ENCODE measurements around the gene IFIT1B.
"Not testable (repeated sequence)": the region's sequence is repeated elsewhere in the genome, so short reads cannot be mapped to it uniquely, and the experiment has no call there.

The IFIT1B gene, protein sequence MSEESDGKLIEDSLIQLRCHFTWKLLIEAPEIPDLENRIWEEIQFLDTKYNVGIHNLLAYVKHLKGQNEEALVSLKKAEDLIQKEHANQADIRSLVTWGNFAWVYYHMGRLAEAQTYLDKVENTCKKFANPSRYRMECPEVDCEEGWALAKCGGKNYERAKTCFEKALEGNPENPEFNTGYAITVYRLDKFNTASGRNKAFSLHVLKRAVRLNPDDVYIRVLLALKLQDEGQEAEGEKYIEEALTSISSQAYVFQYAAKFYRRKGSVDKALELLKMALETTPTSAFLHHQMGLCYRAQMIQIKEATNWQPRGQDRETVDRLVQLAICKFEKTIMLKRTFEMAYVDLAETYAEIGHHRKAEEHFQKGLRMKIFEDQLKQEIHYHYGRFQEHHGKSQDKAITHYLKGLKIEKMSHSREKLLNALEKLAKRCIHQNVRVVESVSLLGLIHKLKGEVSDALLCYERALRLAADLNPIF

DNA sequence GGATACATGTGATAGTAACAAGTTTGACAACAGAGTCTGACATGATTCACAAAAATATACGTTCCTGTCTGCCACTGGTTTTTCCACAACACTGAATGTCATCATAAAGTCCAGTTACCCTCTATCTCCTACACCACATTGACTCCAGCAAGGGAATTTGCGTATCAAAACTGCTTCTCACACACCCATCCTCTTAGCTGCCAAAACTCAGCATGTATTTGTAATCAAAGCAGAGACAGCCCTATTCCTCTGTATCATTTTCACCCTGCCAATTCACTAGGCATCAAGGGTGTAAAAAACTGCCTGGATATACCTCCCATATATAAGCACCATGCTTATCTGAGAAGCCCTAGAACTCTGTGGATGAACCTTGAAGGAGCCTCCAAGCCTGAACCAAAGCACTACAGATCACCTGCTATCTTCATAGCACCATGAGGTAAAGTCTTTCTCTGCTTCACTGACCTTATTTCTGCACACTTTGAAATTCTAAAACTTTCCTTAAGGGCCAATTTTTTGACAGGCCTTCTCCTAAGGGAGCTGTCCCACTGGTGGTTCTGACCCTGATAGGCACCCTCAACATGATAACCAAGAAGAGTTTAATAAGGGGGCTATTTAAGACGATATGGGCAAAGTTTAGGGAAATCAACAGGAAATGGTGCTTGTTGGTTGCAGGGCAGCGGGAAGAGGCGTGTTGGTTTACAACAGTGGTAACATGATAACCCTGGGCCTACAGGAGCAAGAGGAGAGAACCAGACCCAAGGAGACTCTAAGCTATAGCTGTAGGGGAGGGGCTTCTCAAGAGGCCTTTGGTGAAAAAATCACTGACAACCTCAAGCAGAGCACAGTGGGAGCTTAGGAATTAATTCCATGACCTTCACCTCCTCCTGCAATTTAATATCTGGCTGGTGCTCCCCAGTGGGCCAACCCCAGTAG is at the start of gene IFIT1B:
Gene IFIT1B (plus strand): TSS at position 352 of the 933 bp plus-strand sequence. CDS start 80 bp downstream, at position 432.
- no peak for DNase-seq

DNA sequence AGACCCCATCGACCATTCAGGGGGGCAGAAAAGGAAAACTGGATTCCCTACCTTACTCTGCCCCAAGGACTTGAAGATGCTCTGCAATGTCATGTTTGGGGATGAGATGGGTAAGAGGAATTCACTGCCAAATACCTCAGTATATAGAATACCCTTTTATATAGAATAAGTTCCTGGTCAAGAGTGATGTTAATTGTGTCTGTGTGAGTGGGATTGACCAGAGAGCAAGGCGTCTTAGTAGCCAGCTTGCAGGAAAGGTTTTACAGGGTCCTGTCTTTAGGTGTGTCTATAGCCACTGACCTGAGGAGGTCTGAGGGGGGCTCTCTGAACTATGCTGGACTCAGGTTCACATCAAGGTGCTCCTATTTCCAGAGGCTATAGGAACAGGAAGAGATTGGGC is 48.7 kb upstream of the IFIT1B start:
- DNase-seq = no peak

DNA sequence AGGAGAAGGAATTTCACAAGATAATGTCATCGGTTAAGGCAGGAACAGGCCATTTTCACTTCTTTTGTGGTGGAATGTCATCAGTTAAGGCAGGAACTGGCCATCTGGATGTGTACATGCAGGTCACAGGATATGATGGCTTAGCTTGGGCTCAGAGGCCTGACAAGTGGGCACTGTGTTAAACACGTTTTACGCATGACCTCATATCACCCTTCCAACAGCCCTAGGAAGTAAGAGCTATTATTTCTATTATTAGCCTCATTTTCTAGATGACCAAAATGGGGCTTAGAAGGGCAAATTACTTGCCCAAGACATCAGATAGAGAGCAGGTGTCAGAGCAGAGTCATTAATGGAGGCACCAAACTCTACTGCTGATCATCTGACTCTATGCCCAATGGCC is 47.8 kb upstream of the IFIT1B start:
- not testable (repeated sequence) for DNase-seq

DNA sequence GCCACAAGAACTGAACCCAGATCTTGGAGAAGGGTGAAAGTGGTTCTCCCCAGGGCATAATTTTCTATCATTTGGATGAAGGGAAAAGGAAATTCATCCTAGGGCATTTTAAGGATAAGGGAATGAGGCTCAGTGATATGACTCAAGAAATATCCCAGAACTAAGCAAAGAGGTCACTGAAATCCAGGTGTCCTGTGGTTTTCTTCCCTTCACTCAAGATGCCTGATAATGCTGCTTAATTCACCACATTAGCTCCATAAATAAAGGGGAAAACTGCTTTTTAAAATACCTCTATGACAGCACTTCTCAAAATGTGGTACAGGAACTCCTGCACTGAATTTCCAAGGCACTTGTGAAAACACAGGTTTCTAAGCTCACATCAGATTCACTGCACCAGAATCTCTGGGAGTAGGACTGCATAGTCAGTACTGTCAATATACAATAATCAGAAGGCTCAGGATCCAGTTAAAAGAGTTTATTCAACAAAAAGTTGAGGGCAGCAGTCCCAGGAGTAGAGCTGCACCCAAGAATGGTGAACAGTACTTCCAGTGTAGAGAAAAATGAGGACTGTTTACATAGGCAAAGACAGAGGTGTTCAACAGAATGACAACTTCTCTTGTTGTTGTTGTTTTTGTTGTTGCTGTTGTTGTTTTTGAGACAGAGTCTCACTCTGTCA is 47.2 kb upstream of the IFIT1B start:
- DNase-seq = no peak

DNA sequence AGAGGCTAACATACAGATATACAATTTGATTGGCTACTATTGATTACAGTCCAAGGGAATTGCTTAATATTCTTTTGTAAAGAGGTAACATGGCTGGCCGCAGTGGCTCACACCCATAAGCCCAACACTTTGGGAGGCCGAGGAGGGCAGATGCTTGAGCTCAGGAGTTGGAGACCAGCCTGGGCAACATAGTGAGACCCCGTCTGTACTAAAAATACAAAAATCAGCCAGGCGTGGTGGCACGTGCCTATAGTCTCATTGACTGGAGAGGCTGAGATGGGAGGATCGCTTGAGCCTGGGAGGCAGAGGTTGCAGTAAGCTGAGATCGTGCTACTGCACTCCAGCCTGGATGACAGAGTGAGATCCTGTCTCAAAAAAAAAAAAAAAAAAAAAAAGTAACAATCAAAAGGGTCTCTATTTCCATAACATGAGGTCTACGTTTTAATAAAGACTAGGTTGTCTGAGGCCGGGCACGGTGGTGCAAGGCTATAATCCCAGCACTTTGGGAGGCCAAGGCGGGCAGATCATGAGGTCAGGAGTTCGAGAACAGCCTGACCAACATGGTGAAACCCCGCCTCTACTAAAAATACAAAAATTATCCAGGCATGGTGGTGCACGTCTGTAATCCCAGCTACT is 46.3 kb upstream of the IFIT1B start:
- not testable (repeated sequence) for DNase-seq

DNA sequence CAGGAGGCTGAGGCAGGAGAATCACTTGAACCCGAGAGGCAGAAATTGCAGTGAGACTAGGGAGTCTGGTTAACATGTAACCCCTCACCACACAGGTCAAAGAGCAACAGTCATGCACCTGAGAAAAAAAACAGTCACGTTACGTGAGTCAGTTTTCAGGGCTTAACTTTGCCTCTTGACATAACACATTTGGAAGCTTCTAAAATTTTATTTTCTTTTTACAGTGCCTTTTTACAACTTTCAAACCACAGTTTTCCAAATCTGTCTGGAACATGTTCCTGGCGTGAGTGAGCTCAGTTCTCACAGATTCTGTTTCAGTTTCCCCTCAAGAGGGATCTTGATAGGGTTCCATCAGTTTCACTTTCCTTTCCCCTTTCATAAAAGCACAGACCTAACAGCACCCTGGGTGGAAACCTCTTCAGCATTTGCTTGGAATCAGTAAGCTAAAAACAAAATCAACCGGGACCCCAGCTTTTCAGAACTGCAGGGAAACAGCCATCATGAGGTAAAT is 45.7 kb upstream of the IFIT1B start:
- DNase-seq = no peak

DNA sequence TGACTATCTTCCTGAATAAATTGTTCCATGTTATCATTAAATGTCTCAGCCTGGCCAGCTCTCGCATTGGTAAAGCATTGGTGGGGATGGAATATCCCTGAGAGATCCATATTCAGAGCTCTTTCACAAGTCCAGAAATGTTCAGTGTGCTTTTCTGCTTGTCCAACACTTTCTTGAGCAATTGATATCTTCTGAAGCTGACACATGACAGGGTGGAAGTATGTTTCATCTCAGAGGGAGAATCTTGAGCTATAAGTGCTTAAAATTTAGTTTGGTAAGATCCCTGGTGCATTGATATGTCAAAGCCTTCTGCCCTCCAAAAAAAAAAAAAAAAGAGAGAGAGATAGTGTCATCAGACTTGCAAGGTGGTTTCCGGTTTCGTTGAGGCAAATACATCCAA is 42.6 kb upstream of the IFIT1B start:
- no peak for DNase-seq

DNA sequence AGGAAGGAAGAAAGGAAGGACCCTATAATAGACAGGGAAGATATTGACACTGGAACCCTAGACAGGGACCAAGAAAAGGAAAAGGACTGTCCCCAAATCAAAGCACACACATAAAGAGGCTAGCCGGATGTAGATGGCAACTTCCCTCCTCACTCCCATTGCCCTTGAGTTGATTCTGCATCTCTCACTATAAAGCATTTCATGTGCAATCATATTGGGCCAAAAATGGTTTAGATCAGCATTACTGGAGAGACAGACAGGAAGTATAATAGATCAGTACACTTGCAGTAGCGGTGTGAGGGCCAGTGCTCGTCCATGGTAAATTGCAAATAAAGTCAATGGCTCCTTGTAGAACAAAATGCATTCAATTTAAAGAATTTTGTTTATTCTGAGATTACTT is 41.6 kb upstream of the IFIT1B start:
- no peak for DNase-seq

DNA sequence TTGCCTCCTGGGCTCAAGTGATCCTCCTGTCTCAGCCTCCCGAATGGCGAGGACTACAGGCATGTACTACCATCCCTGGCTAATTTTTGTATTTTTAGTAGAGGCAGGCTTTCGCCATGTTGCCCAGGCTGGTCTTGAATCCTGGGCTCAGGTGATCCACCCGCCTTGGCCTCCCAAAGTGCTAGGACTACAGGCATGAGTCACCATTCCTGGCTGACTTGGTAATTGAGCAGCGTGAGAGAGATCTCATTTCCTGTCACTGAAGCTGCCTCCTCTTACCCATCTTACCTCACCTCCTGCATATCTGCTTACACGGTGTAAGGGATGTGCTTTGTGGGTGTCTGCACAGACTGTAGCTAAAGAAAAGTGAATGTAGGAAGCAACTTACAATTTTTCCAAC is 40.4 kb upstream of the IFIT1B start:
- no peak for DNase-seq

DNA sequence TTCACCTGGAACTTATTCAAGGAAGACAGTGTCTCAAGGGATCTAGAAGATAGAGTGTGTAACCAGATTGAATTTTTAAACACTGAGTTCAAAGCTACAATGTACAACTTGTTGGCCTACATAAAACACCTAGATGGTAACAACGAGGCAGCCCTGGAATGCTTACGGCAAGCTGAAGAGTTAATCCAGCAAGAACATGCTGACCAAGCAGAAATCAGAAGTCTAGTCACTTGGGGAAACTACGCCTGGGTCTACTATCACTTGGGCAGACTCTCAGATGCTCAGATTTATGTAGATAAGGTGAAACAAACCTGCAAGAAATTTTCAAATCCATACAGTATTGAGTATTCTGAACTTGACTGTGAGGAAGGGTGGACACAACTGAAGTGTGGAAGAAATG is 39.1 kb upstream of the IFIT1B start:
- no peak for DNase-seq

DNA sequence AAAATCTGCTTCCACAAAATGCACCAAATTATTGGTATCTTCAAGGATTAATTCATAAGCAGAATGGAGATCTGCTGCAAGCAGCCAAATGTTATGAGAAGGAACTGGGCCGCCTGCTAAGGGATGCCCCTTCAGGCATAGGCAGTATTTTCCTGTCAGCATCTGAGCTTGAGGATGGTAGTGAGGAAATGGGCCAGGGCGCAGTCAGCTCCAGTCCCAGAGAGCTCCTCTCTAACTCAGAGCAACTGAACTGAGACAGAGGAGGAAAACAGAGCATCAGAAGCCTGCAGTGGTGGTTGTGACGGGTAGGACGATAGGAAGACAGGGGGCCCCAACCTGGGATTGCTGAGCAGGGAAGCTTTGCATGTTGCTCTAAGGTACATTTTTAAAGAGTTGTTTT is 38.0 kb upstream of the IFIT1B start:
- no peak for DNase-seq

DNA sequence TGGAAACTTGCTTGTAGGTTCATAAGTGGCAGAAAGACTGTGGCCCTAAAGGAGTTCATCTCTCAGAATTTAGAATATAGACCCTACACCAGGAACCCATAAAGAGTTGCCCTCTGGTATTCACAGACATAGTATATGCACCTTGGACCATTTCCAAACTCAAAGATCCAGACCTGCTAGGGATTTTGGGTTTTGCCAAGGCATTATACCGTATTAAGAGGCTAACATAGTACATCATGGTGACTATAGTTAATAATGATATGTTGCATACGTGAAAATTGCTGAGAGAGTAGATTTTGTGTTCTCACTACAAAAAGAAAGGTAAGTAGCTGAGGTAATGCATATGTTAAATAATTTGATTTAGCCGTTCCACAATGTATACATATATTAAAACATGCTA is 36.2 kb upstream of the IFIT1B start:
- no peak for DNase-seq

DNA sequence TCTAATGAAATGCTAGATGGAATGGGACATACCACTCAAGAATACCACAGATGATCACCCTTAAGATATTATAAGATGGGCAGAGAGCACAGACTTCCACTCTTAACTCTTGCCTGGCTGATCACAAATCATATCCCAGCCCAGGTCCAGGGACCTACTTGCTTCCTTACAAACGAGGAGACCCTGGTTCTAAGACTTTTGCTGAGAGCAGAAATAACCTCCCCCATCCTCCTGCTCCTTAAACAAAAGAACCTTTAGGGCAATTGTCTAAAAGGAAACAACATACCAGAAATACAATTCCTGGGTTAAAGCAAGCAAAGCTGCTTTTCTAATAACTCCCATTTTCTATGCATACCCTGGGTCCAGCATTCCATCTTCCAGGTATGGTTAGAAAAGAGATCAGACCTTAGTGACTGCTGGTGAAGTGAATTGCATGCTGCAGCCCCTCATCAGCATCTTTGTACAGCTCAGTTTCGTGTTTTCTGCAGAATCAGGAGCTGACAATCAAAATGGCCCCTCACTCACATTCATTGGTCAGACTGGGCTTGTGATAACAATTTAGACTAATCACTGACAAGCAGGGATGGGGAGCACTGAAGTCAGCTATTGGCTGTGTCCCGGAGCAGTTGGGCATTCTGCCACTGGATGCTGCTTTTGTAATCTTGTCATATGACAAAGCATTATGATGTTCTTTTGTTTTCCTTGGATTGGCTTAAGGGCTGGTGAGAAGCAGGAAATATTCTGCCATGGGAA is 35.5 kb upstream of the IFIT1B start:
- DNase-seq = no peak

DNA sequence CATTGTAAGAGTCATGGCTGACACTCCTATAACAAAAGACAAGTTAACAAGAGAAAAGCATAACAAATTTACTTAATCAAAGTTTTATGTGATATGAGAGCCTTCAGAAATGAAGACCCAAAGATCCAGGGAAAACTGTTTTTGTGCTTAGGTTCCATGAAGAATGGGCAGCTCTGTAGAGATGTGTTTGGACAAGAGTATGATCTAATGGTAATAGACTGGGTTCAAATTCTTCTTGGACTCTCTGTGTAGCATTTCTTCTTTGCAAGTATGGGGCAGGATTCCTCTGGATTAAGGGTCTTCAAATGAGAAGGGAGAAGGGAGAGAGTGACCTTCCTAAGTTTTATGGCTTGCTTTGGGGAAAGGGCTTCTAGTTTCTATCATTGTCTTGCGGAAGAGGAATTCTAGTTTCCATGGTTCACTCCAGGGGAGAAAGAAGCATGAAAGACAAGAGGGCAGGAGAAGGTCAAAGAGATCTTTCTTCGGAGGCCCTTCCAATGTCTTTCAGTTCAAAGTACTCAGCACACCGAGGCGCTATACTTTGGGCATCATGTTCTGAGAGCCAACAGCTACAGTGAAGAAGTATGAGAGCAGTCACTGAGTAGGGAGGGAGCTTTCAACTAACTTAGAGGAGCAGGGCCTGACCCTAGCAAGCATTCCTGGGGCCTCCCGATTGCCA is 34.6 kb upstream of the IFIT1B start:
- no peak for DNase-seq

DNA sequence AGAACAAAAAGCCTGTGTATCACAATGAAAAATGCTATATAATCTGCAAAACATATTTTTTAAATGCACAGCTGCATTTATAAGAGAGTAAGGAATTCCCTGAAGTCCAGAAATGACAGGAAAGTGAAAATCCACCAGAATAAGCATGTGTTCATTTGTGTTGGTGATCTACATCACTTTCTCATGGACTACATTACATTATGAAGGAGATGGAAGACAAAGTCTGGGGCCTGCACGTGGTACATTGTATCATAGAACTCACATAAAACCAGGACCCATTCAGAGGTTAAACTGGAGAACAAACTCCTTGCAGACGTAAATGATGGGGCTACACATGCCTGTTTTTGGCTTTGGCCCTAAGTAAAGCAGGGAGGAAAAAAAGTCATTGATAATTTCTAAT is 33.7 kb upstream of the IFIT1B start:
- DNase-seq = no peak

DNA sequence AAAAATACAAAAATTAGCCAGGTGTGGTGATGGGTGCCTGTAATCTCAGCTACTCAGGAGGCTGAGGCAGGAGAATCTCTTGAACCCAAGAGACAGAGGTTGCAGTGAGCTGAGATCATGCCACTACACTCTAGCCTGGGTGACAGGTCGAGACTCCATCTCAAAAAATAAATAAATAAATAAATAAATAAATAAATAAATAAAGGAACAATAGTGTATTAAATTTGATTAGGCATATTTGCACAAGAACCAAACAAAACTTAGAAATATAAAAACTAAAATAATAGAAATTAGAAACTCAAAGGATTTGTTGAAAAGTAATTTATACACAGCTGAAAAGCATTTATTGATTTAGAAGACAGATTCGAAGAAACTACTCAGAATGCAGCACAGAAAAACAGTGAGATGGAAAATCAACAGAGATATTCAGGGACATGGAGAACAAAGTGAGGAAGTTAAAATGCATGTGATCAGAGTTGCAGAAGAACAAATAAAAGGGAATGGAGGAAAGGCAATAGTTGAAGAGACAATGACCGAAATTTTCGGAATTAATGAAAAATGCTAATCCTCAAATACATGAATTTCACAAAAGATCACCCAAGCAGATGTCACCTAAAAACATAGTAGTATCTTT is 32.4 kb upstream of the IFIT1B start:
- DNase-seq = no peak

DNA sequence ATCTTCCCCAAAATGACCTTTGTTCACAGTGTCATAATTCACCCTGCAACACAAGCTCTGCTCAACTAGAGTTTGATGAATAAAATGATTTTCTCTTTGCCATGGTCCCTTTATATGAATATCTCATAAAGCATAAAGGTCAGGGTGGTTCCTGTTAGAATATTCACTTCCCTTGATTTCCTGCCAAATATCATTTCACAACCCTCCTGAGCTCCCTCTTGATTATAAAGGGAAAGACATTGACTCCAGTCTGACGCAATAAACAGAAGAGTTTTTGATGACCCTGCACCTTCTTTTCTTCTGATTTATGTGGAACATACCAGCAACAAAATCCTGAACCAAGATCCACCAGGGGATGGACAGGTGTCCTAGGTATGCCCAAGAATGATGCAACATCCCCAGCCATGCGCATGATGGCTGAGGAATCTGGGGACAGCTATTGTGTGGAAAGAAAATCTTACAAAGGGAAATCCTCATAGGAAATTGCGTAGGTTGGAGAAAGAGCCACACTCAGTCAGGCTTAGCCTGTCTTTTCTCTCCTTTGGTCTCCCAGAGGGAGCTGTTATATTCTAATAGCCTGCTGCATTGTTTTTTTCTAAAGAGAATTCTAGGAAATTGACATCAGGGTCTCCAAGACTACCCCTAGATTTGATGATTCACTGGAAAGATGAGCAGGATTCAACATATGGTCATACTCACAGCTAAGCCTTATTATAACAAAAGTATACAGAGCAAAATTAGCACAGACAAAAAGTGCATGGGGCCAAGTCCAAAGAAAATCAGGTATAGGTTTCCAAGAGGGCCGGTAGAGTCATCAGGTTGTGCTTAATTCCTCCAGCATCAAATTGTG is 31.2 kb upstream of the IFIT1B start:
- no peak for DNase-seq

DNA sequence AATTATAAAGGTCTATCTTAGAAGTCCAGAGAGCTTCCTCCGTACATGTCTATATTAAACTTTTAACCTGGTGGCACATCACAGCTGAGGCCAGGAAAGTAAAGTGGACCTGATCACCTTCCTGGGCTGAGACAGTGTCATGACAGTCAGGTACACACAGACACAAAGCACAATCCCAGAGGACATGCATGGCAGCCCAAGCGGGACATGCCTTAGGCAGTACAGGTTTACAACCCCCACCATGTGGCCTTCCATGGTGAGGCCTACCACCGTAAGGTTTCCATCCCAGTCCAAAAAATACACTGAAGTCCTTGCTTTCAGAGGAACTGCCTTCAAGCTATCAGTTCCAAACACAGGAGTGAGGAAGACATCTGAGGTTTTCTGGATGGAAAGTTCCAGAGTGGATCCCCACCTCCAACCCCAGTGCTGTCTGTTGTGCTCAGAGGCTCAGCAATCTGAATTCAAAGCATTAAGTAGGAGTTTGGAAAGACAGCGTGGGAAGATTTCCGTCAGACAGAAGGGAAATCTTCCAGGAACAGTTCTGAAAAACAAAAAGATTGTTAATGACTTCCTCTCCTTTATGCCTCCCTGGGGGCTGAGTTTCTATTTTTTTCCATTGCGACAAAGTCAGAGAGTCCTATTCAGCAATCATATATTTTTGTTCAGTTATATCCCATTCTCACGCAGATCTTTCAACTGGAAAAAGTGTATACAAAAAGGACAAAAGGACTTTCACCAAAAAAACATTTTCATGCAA is 30.0 kb upstream of the IFIT1B start:
- DNase-seq = no peak

DNA sequence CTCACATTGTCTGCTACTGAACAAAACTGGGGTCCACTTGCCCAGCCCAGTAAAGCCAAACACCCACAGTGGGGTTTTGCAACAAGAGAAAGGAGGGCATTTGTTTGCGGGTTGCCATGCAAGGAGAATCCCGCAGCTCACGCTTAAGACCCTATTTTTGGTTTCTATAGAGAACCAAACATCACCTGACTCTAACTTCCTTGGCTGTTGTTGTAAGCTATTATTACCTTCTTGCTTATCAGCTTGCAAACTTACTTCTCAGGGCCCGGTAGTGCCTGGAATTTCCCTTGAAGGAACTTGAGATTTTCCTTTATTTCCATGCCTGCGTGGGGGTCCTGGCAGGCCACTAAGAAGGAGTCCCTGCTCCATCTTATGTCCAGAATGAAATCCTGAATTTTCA is 29.4 kb upstream of the IFIT1B start:
- no peak for DNase-seq

Data from GDM1 (cell line).